Activated T-helper 2 cell treated with anti-CD3 and anti-CD28 coated beads, Interferon-gamma antibody, Interleukin-2, Interleukin-4, amounts not matched to agents 10 μg/mL and 5 μg/mL and 100 μg/mL, durations not matched to agents 14 hours and 24 hours and 36 hours (primary cell): Measurements from ENCODE around the gene PGM2. TPM values are rescaled to one million over a fixed set of nuclear protein-coding genes. Genes with fewer than 3 reads are reported as not detected.

ENCODE experiments used
- total RNA-seq: library from RNA; stranded (reverse); gene quantifications from 2 replicates; pipeline ENCODE4 v1.2.3, GENCODE V29; 2022

Gene PGM2
- total RNA-seq, 1 donor from 2014 or later = 52.5 TPM

Other genes starting within 250 kb of the PGM2 start
- 19.3 and 22.2 TPM in 2 replicates for gene RELL1, start 140.3 kb upstream of the PGM2 start, total RNA-seq
- gene TBC1D1, start 64.4 kb downstream of the PGM2 start, total RNA-seq = 50.3 and 58.5 TPM in 2 replicates
- not detected in 2 replicates for gene PTTG2, start 133.7 kb downstream of the PGM2 start, total RNA-seq